ENCODE results near the gene CLDN19. TPM values are rescaled to one million over a fixed set of nuclear protein-coding genes. Genes with fewer than 3 reads are reported as not detected.

CLDN19 gene
- total and polyA plus RNA-seq, 2 of the 8 experiments (the other 6 are each of a cell fraction or from before 2014, with no cell fraction given), result 9.7 to 17.2 TPM

- no peak overlapping the region for H3K23ac ChIP-seq (ENCODE audit: insufficient read length)
- H3K79me2 ChIP-seq (ENCODE audit: control insufficient read depth in 1 of 2, insufficient read depth in 2 of 2, low read length in 2 of 2), result no peaks in the 10 kb centered on the region
- H4K91ac ChIP-seq (replicated peaks; ENCODE audit: insufficient read length, low read length), result no peak overlapping the region
- no peak for TF ChIP-seq SRF (IDR thresholded peaks at IDR 0.05; ENCODE audit: low read depth, low read length)
- peak; percentile 71 for TF ChIP-seq RFX5 (IDR thresholded peaks at IDR 0.05; ENCODE audit: borderline replicate concordance, low read depth, low read length)
- TF ChIP-seq RAD21 (IDR thresholded peaks at IDR 0.05 in 1 of 2, conservative IDR thresholded peaks at IDR 0.05 in 1 of 2; ENCODE audit: low read depth in 2 of 2, low read length in 2 of 2), result peak in 1 of 2 experiments; percentile 33; a peak in 1 of 4 replicates
- TF ChIP-seq CTCF (IDR thresholded peaks at IDR 0.05; ENCODE audit: control extremely low read depth in 1 of 3, insufficient read depth in 1 of 3, low read depth in 1 of 3, low read length in 3 of 3), result peak in 1 of 3 experiments; percentile 5; a peak in 1 of 4 replicates
- peak; percentile 61; the same call in 1 of the 2 replicates for TF ChIP-seq MAX (IDR thresholded peaks at IDR 0.05)
- TF ChIP-seq E2F6 (IDR thresholded peaks at IDR 0.05), result no peak; the same call in 1 of the 2 replicates
- no peak overlapping the region for H2BK5ac ChIP-seq (ENCODE audit: low read depth, low read length)
- H2BK20ac ChIP-seq (ENCODE audit: low read length), result no peak overlapping the region
- H3K36me3 ChIP-seq (ENCODE audit: control insufficient read depth in 2 of 4, insufficient read depth in 4 of 4, low read length in 3 of 4), result no peaks in the 10 kb centered on the region
- H2BK15ac ChIP-seq (ENCODE audit: low read length), result no peak overlapping the region
- no peaks in the 10 kb centered on the region for H3K27me3 ChIP-seq (replicated peaks in 1 of 4; ENCODE audit: control insufficient read depth in 3 of 4, extremely low read depth in 1 of 4, insufficient read depth in 3 of 4, low read length in 3 of 4)
- H3K4me1 ChIP-seq (replicated peaks in 1 of 4; ENCODE audit: control insufficient read depth in 3 of 4, insufficient read depth in 4 of 4, low read length in 3 of 4), result peaks cover 0 to 3% (median 0%) of the 10 kb centered on the region in 4 experiments; a peak in 1 of 7 replicates
- POLR2A ChIA-PET (ENCODE audit: partially characterized antibody), result interaction anchor here (0.7 to 1.6 kb wide), 4 partner anchors 9 to 47 kb away, joined by 3 to 5 read pairs (median 4); partner anchors contain the start of gene YBX1
- 85% methylated on average over 3 of the region's 3 CpGs; no CpG with 5 or more reads in 1 of the 2 experiments for WGBS, 2 experiments (ENCODE audit: extremely low coverage in 1 of 2, insufficient coverage in 1 of 2, insufficient read length in 1 of 2, insufficient replicate concordance in 2 of 2, low coverage in 1 of 2, low lambda C conversion rate in 2 of 2, missing lambda C conversion rate in 1 of 2)
- H4K20me1 ChIP-seq (replicated peaks in 1 of 2; ENCODE audit: control insufficient read depth in 1 of 2, insufficient read depth in 2 of 2, low read length in 2 of 2), result no peaks in the 10 kb centered on the region
- no peak overlapping the region for H2BK12ac ChIP-seq (ENCODE audit: low read depth, low read length)
- no peaks in the 10 kb centered on the region for H3K9me3 ChIP-seq (ENCODE audit: insufficient read depth in 2 of 2, low read depth in 1 of 2, low read length in 1 of 2)
- no peaks in the 10 kb centered on the region for H3K79me1 ChIP-seq (ENCODE audit: low read depth, low read length)
- no peak overlapping the region for H3K27ac ChIP-seq (ENCODE audit: low read depth, low read length)
- CTCF ChIA-PET (ENCODE audit: partially characterized antibody), result interaction anchor here (0.6 to 1.5 kb wide), 5 partner anchors 11 to 950 kb away, joined by 3 to 6 read pairs (median 3); no protein-coding TSS in a partner anchor
- H3K4me3 ChIP-seq (ENCODE audit: extremely low read depth in 1 of 4, insufficient read depth in 2 of 4, low read depth in 3 of 4, low read length in 4 of 4), result no peak overlapping the region
- no peak overlapping the region for H2BK120ac ChIP-seq (replicated peaks; ENCODE audit: low read depth, low read length)
- H3K23me2 ChIP-seq (ENCODE audit: low read depth, low read length), result no peaks in the 10 kb centered on the region
- FAIRE-seq (peak; percentile 62), DNase-seq (ENCODE audit: low read depth in 1 of 2, low spot score in 2 of 2) (no peak)
- H4K8ac ChIP-seq (ENCODE audit: extremely low read depth, insufficient read depth, low read length), result no peak overlapping the region
- H3K56ac ChIP-seq (replicated peaks; ENCODE audit: insufficient read length, low read depth, low read length), result no peak overlapping the region
- H3K14ac ChIP-seq (ENCODE audit: insufficient read length), result no peak overlapping the region
- H4K5ac ChIP-seq (ENCODE audit: insufficient read length, low read depth, low read length), result no peak overlapping the region
- no peak overlapping the region for H3K4ac ChIP-seq (replicated peaks; ENCODE audit: insufficient read length, low read depth, low read length)
- no peak overlapping the region for H3K18ac ChIP-seq (ENCODE audit: extremely low read depth, low read length)
- H2AFZ ChIP-seq (ENCODE audit: low read length), result no peak overlapping the region
- H3K9ac ChIP-seq (replicated peaks in 1 of 4; ENCODE audit: extremely low read depth in 1 of 4, low read depth in 3 of 4, low read length in 3 of 4), result no peak overlapping the region
- no peak overlapping the region for H3K4me2 ChIP-seq (ENCODE audit: insufficient read depth in 1 of 2, low read depth in 2 of 2, low read length in 2 of 2)
- no peak overlapping the region for H2AK5ac ChIP-seq (ENCODE audit: low read depth, low read length)
Measured at GRCh38 chr1:42730002-42730401, 10.0 kb downstream of the CLDN19 start.

Data from H1 (cell line).